ENCODE measurements around the gene CLCF1.
"Not testable (repeated sequence)": the region's sequence is repeated elsewhere in the genome, so short reads cannot be mapped to it uniquely, and the experiment has no call there.

The CLCF1 gene

GRCh38 chr11:67320011-67320410, 53.4 kb downstream of the CLCF1 start:
- no peak for DNase-seq

- not testable (repeated sequence) for DNase-seq
These were observed 54.5 kb downstream of the CLCF1 start for GRCh38 chr11:67318876-67319275.

GRCh38 chr11:67317888-67318555, 55.4 kb downstream of the CLCF1 start:
- DNase-seq = no peak

GRCh38 chr11:67317205-67317887, 56.1 kb downstream of the CLCF1 start:
- peak; percentile 99 for DNase-seq

GRCh38 chr11:67316882-67317204, 56.6 kb downstream of the CLCF1 start:
- no peak for DNase-seq

- no peak for DNase-seq
These were observed 58.0 kb downstream of the CLCF1 start for GRCh38 chr11:67315325-67315909.

GRCh38 chr11:67314218-67314617, 59.2 kb downstream of the CLCF1 start:
- DNase-seq = no peak

All from activated CD4-positive, alpha-beta T cell treated with anti-CD3 and anti-CD28 coated beads, Interleukin-2, amount 50 U/mL, for 16 hours (primary cell).